Mucosa of gallbladder (tissue), 1 donor: ENCODE data around the gene COBLL1. TPM values are rescaled to one million over a fixed set of nuclear protein-coding genes. Genes with fewer than 3 reads are reported as not detected.

Experiments used
- DNase-seq: peaks from one replicate; pipeline ENCODE4 v3.0.0-alpha.2; 2020; ENCODE audit warnings: low spot score
- total RNA-seq: library from RNA; stranded (reverse); gene quantifications from one replicate; pipeline ENCODE4 v1.2.1, GENCODE V29; 2021
- donor health status: DM: no; HTN: no; CAD: no.

The COBLL1 gene
- total RNA-seq, 1 donor from 2014 or later, result 52.9 TPM

DNA sequence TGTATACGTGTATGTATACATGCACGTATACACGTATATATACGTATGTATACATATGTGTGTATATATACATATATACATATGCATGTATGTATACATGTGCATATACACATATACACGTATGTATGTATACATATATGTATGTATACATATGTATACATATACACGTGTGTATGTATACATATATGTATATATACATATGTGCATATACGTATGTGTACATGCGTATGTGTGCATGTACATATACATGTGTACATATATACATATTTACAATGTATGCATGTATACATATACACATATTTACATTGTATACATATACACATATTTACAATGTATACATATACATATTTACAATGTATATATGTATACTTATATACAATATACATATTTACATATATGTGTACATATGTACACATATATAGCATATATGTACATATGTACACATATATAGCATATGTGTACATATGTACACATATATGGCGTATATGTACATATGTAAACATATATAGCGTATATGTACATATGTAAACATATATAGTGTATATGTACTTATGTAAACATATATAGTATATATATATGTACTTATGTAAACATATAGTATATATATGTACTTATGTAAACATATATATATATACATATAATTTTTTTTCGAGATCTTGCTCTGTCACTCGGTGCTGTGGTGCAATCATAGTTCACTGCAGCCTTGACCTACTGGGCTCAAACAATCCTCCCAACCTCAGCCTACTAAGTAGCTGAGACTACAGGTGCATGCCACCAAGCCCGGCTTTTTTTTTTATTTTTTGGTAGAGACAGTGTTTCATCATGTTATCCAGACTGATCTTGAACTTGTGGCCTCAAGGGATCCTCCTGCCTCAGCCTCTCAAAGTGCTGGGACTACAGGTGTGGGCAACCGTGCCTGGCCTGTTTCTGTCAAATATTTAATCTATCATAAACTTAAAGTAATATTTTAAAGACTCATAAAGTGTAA is 23.2 kb downstream of the COBLL1 start:
- no peak for DNase-seq

- DNase-seq, result no peak
Observed at GRCh38 chr2:164816900-164817299, 24.7 kb downstream of the COBLL1 start.

DNA sequence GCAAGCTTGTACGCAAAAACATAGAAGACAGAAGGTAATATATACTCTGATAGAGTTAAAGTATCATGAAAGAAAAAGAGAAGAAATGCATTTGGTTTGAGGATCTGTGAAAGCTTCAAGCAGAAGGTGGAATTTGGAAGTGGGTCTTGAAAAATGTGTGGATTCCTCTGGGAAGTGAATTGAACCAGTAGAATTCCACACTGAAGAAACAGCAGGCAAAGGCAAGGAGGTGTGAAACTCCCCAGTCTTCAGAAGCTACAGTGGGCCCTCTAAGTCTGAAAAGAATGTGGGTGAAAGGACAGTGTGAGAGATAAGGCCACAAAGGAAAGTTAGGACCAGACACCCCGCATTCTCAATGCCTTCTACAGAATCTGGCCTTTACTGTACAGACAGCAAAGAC is 25.6 kb downstream of the COBLL1 start:
- DNase-seq, result no peak

- no peak for DNase-seq
Observed at GRCh38 chr2:164815071-164815793, 26.4 kb downstream of the COBLL1 start.

- DNase-seq, result no peak
Observed at GRCh38 chr2:164813535-164813934, 28.1 kb downstream of the COBLL1 start.

- DNase-seq, result no peak
Observed at GRCh38 chr2:164812378-164812777, 29.2 kb downstream of the COBLL1 start.

GRCh38 chr2:164811819-164812218 is 29.8 kb downstream of the COBLL1 start:
- no peak for DNase-seq

- DNase-seq, result no peak
Observed at GRCh38 chr2:164810843-164811242, 30.8 kb downstream of the COBLL1 start.

GRCh38 chr2:164808776-164809175 is 32.8 kb downstream of the COBLL1 start:
- no peak for DNase-seq

DNA sequence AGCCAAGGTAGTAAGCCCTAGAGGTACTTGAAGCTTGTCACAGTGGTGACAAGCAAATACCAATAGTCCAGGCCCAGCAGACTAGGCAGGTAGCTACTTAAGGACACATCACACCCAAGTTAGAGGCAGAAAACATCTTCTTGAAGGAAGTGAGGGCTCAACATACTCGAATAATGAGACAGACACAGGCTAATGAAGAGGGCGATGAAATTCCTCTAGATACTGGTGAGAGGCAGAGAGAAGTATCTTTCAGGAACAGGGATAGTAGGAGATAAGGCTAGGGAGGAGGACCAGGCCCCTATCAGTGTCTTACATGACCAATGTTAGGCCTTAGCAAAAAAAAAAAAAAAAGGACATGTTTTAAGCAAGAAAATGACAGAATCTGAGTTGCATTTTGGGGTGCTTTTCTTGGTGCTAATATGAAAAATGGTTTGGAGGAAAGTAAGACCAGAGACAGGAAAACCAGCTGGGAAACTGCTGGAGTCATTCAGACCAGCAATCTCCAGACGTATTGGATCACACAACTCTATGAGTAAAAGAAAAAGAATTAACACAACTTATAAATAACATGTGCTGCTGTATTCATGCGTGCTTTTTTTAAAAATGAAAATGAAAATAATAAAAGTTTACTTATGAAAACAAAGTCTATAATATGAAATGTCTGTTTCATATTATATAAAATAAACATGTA is 37.7 kb downstream of the COBLL1 start:
- no peak for DNase-seq

- no peak for DNase-seq
Observed at GRCh38 chr2:164802095-164802707, 39.4 kb downstream of the COBLL1 start.

- no peak for DNase-seq
Observed at GRCh38 chr2:164800572-164800971, 41.1 kb downstream of the COBLL1 start.

- DNase-seq, result no peak
Observed at GRCh38 chr2:164797627-164798026, 44.0 kb downstream of the COBLL1 start.

- DNase-seq, result no peak
Observed at GRCh38 chr2:164796999-164797398, 44.6 kb downstream of the COBLL1 start.

DNA sequence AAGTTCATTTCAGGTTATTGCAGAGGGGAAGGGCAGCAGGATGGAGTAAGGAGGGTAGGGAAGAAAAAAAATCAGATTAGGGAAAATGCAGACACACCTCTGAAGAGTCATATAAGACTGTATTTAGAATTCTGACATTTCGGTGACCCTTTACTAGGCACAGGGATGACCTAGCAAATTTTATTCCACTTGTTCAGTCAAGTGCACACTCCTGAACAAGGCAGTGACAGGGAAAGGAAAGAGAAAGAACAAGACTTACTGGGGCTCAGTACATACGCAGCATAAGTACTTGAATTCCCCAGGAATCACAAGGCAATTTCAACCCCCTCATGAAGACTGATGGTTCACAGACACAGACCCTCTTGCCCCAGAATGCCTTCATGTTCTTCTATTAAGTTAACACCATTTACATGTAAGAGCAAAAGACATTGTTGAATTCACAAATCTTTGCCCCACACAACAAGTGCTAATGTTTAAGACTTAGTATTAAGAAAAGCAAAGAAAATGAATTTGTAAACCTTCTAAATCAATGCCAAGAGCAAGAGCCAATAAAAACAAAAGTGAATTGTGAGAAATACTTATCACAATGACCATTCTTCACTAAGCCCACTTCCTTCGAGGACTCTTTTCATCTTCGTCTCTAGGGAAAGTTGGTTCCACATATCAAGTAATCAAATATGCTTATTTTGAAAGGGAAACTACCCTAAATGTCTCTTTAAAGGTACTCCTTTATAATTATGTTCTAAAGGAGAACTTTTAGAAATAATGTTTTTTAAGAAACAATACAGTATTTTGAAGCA is 47.0 kb downstream of the COBLL1 start:
- DNase-seq, result no peak

- DNase-seq, result no peak
Observed at GRCh38 chr2:164794016-164794415, 47.6 kb downstream of the COBLL1 start.

DNA sequence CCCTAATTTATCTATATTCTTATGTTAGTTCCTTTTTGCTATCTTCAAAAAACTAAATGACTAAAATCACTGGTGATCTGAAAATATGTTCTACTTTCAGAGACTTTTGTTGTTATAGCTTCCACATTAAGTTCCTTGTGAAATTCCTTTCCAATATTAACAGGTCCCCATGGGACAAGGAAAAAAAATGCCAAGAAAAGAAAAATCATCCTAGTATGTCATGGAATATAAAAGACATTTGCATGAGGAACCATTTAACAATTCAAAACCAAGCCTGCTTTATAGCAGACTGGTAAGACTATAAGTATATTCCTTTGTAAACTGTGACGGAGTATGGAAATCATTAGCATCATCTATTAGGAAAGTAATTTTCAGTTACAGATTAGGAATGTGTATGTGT is 48.1 kb downstream of the COBLL1 start:
- DNase-seq, result no peak

- DNase-seq, result no peak
Observed at GRCh38 chr2:164792316-164793170, 49.1 kb downstream of the COBLL1 start.

GRCh38 chr2:164789968-164790367 is 51.7 kb downstream of the COBLL1 start:
- DNase-seq, result no peak

DNA sequence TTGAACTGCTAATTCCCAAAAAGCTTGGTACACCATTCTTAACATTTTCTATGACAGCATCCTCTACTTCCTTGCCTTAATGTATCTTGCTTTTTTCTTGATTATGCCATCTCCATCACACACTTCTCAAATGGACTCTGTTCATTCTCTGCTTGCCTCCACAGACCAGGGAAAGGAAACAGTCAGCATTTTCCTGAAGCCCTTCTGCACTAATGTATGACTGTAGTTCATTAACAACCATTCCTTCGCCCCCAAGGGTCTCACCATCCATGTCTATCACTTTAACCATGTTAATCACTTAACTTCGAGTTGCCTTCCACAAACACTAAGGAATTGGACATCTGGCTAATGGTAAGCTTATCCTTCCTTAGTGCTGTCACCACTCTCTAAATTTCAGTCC is 54.8 kb downstream of the COBLL1 start:
- DNase-seq, result no peak
